ENCODE measurements around the gene GNG13.

- TF ChIP-seq POLR2A (IDR thresholded peaks at IDR 0.05) (no peak), CTCF (IDR thresholded peaks at IDR 0.05) (no peak)
Observed at GRCh38 chr16:788399-789126, 12.0 kb downstream of the GNG13 start, which contains the start of gene CHTF18.

Data from suprapubic skin (tissue), 3 donors.